Activated CD8-positive, alpha-beta memory T cell treated with anti-CD3 and anti-CD28 coated beads, Interleukin-2, amount 50 U/mL, for 24 hours (primary cell): Measurements from ENCODE around the gene MPL.

Experiments
- DNase-seq: peaks from one replicate; pipeline ENCODE4 v3.0.0-alpha.2; 2020; ENCODE audit errors: extremely low read depth

MPL gene

DNA sequence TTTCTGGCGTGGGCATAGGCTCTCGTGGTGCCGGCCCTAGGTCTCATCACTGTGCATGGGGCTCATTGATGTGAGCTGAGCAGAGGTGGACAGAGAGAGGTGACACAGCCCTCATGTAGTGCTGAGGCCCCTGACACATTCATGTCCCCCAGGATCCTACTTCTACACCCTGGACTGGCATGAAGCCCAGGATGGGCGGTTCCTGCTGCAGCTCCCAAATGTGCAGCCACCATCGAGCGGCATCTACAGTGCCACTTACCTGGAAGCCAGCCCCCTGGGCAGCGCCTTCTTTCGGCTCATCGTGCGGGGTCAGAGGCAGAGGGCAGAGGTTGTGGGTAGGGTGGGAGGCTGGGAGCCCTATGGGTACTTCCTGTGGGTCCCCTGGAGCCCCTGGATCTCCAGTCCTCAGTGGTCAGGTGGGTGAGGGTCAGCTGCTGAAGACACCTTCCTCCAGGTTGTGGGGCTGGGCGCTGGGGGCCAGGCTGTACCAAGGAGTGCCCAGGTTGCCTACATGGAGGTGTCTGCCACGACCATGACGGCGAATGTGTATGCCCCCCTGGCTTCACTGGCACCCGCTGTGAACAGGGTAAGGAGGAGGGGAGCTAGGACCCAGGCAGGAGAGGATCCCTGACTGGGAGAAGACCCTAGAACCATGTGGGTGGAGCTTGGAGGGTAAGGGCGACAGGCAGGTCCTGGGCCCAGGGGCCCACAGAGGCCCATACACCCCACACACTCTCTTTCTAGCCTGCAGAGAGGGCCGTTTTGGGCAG is 30.7 kb upstream of the MPL start:
- no peak for DNase-seq

DNA sequence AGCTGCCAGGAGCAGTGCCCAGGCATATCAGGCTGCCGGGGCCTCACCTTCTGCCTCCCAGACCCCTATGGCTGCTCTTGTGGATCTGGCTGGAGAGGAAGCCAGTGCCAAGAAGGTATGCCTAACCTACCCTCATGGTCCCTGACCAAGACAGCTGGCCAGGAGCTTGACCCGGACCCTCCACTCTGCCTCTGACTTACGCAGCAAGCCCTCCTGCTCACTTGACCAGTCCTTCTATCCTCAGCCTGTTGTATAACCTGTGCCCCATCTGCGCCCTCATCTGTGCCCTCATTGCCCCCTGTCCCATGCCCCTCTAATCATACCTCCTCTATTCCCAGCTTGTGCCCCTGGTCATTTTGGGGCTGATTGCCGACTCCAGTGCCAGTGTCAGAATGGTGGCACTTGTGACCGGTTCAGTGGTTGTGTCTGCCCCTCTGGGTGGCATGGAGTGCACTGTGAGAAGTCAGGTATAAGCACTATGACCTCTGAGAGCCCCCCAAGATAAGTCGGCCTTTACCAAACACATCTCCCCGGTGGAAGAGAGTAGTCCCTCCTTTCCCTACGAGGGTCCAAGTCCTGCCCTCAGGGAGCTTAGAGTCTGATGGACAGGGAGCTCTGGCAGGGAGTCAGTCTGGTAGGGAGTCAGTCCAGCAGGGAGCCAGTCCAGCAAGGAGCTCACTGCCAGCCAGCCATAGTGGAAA is 30.0 kb upstream of the MPL start:
- no peak for DNase-seq

DNA sequence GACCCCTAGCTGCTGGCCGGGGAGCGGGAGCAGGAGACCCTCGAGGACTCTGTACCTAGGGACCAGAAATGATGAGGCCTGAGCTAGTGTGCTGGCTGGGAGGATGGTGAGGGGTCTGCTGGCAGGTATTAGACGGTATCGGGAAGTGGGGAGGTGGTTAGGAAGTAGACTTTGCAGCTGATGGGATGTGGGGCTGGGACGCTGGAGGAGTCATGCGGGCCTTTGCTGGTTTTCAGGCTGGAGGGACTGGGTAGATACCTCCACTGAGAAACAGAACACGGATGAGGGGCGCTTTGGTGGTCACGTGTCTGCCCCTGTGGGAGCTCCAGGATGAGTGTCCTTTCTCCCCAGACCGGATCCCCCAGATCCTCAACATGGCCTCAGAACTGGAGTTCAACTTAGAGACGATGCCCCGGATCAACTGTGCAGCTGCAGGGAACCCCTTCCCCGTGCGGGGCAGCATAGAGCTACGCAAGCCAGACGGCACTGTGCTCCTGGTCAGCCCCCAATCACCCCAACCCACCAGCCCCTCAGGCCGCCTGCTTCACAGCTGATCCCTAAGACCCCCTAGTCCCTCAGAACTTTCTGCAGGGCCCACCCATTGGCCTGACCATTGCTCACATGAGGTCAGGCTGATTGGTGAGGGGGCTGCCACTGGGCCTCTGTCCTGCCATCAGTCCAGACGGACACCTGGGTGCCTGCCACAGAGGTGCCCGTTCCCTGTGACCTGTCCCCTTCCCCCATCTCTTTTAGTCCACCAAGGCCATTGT is 28.8 kb upstream of the MPL start:
- no peak for DNase-seq

DNA sequence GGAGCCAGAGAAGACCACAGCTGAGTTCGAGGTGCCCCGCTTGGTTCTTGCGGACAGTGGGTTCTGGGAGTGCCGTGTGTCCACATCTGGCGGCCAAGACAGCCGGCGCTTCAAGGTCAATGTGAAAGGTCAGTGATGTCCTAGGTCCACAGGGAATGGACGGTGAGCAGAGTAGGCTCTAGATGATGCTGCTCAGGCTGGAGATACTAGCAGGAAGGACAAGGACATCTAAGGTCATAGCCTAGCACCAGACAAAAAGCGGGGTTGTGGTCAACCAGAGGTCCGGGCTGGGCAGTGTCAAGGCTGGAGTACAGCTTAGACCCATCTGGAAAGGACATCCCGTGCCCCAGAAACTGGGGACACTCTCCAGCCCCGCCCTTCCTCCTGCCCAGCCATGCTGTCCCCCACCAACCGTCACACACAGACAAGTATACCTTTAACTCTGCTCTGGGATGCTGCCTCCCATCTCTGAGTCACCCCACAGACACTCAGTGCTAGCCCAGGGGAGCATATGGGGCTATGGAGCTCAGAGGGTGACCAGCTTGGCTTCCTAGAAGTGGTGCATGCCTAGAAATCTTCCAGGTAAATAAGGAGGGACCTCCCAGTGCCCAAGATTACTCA is 28.1 kb upstream of the MPL start:
- DNase-seq, result no peak

DNA sequence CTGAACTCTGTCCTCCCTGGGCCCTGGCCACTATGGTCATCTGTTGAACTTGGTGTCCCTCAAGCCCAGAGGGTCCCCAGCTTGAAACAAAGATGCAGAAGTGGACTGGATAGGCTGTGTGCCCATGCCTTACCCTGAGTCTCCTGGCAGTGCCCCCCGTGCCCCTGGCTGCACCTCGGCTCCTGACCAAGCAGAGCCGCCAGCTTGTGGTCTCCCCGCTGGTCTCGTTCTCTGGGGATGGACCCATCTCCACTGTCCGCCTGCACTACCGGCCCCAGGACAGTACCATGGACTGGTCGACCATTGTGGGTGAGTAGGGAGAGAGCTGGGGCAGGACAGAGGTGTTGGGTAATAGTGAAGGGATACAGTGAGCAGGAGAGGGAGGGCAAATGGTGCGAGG is 26.1 kb upstream of the MPL start:
- DNase-seq, result no peak

DNA sequence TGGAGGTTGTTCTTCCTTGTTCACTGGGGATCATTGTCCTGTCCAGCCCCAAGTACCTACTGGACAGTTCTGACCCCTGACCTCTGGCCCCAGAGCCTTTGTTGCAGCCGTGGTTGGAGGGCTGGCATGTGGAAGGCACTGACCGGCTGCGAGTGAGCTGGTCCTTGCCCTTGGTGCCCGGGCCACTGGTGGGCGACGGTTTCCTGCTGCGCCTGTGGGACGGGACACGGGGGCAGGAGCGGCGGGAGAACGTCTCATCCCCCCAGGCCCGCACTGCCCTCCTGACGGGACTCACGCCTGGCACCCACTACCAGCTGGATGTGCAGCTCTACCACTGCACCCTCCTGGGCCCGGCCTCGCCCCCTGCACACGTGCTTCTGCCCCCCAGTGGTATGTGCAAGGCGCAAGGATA is 25.4 kb upstream of the MPL start:
- DNase-seq, result no peak

DNA sequence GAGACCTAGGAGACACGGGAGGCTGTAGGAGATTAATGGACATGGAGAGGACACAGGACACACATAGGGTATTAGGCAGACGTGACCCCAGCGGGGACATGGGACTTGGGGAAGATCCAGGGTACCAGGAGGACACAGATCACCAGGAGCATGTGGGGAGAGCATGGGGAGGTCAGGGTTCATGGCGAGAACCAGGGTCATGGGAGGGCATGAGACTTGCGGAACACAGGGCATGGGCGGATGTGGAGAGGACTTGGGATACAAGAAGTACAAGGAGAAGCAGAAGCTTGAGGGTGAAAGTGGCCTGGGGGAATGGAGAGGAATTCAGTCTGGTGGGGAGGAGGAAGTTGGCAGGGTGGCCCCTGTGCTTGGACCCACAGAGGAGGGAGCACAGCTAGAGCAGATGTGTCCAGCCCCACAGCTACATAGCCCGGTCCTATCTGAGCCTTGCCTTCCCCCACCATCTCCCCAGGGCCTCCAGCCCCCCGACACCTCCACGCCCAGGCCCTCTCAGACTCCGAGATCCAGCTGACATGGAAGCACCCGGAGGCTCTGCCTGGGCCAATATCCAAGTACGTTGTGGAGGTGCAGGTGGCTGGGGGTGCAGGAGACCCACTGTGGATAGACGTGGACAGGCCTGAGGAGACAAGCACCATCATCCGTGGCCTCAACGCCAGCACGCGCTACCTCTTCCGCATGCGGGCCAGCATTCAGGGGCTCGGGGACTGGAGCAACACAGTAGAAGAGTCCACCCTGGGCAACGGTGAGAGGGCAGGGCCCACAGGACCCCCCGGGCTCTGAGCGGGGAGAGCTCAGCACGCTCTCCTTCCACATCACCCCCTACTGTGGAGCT is 24.7 kb upstream of the MPL start:
- DNase-seq, result no peak

DNA sequence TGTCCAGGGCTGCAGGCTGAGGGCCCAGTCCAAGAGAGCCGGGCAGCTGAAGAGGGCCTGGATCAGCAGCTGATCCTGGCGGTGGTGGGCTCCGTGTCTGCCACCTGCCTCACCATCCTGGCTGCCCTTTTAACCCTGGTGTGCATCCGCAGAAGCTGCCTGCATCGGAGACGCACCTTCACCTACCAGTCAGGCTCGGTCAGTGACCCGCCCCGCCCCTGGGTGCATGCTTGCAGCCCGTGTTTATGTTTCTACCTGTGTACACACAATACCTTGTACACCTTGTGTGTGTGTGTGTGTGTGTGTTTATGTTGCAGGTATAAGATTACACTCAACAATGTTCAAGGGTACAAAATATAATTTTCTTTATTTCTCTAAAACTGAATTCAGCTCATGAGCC is 23.8 kb upstream of the MPL start:
- DNase-seq, result no peak

DNA sequence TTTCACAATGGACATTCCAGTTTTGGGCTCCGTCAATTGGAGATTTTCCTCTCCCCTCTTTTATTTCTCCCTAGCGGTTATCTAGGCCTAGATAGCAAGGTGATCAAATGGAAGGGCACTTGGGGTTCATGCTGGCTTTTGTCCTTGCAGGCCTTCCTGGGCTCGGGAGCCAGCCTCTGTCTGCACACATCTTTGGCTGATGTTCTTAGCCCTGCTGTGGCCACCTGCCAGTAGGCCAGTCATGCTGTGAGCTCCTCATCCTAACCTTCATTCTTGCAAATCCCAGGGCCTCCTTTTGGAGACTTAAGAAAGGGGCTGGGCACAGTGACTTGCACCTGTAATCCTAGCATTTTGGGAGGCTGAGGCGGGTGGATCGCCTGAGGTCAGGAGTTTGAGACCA is 23.4 kb upstream of the MPL start:
- no peak for DNase-seq

DNA sequence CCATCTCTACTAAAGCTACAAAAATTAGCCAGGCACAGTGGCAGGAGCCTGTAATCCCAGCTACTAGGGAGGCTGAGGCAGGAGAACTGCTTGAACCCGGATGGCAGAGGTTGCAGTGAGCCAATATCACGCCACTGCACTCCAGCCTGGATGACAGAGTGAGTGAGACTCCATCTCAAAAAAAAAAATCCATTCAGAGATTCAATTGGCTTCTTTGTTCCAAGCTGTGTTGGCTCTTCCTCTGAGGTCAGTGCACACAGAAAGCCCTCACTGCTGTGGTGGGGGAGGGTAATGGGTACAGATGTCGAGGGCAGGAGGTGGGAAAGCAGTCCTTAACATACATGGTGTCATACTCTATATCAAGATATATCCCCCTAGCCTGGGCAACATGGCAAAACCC is 22.1 kb upstream of the MPL start:
- DNase-seq, result no peak

DNA sequence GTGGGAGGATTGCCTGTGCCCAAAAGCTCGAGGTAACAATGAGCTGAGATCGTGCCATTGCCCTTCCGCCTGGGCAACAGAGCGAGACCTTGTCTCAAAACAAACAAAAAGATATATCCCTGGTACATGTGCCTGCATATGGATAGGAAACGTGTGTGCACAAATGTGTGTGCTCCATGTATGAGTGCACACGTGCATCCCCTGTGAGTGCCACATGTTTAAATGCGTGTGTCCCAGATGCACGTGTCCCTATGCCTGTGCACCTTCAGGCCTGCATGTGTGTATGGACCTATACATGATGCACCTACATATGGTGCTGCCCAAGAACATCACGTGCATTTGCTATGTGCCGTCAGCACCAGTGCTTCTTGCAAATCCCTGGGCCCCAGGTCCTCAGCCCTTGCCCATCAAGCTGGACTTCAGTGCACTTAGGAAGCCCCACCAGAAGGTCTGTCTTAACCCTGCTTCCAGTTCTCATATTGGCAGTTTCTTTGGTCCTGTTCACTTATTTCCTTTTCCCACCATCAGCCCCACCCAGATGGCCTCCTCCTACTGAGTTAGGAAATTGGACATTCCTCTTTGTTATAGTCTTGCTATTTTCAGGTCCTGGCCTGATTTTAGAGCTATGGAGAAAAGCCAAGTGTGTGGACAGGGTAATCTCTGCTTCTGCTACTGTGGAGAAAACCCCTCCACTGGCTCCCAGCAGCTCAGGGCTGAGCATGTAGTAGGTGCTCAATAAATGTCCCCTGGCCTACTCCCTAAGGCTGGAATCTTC is 21.5 kb upstream of the MPL start:
- DNase-seq, result no peak

DNA sequence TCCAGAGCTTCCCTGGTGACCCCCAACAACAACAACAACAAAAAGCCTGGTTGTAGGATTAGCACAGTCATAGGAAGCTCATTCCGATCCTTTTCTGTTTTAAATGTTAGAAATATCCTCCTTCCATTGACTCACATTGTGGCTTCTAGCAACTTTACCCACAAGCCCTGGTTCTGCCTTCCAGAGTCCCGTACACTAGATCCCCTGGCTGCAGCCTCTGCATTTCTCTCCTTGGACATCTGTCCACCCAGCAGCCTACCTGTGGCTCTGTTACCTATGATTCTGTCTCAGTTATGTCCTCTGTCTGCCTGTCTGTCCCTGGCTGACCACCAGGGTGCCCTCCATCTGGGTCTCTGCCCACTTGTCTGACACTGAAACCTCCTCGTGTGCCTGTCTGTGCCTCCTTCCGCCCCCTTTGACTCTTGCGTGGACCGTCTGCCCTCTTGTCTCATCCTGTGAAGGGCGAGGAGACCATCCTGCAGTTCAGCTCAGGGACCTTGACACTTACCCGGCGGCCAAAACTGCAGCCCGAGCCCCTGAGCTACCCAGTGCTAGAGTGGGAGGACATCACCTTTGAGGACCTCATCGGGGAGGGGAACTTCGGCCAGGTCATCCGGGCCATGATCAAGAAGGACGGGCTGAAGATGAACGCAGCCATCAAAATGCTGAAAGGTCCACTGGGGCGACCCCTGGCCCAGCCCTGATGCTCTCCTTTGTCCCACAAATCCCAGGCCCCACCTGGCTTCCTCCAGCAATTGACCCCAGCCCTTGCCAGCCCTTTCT is 20.7 kb upstream of the MPL start:
- DNase-seq, result no peak

DNA sequence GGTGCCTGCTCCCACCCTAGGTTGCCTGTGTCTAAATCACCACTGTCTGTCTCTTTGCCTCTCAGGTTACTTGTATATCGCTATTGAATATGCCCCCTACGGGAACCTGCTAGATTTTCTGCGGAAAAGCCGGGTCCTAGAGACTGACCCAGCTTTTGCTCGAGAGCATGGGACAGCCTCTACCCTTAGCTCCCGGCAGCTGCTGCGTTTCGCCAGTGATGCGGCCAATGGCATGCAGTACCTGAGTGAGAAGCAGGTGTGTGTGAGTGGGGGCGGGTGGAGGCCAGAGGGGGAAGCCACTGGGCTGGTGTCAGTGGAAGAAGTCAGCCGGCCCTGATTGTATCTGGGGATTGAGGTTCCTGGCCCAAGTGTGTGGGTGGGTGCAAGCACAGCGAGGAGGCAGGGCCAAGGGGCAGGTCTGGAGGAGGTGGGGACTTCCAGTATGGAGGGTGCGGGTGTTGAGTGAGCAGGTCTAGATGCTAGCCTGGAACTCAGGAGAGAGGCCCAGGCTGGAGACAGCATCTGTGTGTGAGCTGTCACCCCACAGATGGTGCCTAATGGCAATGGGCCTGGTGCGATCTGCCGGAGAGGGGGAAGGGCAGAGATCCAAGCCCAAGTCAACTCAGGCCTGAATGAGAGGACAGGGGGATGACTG is 19.7 kb upstream of the MPL start:
- DNase-seq, result no peak

DNA sequence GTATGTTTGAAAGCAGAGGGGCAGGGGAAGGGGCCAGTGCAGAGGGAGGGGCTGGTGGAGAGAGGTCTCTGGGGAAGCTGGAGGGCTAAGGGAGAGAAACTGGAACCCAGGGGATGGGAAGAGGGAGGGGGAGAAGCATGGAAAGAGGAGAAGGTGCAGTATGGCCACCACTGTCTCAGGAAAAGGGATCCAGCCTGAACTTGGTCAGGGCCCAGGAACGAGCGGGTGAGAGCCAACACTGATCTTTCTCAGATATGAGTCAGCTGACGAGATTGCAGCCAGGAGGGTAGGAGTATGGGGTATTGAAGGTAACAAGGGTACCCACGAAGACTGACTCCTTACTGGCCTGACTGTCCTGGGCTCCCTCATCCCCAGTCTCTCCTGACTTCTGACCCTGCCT is 18.8 kb upstream of the MPL start:
- DNase-seq, result no peak

DNA sequence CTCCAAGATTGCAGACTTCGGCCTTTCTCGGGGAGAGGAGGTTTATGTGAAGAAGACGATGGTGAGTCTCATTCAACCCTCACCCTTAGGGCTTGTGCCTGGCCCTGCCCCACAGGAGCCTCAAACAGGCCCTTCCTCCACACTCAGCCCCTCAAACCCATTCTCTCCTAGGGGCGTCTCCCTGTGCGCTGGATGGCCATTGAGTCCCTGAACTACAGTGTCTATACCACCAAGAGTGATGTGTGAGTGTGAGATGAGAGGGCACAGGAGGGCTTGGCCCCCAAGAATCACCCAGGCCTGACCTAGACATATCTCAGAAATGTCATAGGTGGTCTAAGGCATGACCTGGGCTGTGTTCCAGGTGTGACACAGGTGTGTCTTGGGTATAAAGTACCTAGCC is 18.3 kb upstream of the MPL start:
- no peak for DNase-seq

DNA sequence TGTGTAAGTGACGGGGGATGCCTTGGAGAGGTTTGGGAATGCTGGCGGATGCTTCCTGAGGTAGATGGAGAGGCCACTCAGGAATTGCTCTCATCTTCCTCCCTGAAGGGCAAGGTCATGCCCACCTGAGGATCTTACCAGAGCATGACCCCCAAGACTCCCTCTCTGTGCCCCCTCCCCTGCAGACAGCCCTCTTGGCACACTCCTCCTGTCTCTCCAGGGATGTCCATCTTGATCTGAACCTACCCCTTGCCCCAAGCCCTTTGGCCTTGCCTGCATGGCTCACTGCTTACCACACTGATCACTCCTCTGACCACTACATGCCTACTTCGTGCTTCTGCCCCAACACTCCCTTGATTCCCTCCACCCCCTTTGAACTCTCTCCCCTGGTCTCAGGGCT is 17.9 kb upstream of the MPL start:
- no peak for DNase-seq

DNA sequence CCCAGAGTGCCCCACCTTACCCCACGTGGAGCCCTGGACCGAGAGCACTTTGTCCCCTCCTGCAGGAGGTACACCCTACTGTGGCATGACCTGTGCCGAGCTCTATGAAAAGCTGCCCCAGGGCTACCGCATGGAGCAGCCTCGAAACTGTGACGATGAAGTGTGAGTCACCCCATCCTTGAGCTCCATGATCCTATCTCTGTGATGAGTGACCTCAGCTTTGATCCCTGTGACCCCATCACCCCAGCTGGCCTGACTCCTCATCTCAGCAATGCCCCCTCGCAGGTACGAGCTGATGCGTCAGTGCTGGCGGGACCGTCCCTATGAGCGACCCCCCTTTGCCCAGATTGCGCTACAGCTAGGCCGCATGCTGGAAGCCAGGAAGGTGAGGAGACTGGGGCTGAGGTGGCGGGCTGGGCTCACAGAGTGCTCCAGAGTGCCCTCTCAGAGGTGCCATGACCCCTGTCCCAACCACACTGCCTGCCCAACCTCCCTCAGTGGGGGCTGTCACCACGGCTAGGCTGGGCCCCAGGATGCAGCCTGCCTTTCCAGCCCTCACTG is 16.2 kb upstream of the MPL start:
- DNase-seq, result no peak

DNA sequence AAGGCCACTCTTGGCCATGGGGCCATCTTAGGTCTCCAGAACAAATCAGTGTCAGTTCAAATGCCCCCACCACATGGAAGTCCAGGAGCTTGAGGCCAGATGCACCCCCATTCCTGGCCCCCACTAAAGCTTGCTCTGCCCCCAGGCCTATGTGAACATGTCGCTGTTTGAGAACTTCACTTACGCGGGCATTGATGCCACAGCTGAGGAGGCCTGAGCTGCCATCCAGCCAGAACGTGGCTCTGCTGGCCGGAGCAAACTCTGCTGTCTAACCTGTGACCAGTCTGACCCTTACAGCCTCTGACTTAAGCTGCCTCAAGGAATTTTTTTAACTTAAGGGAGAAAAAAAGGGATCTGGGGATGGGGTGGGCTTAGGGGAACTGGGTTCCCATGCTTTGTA is 15.1 kb upstream of the MPL start:
- DNase-seq, result no peak

DNA sequence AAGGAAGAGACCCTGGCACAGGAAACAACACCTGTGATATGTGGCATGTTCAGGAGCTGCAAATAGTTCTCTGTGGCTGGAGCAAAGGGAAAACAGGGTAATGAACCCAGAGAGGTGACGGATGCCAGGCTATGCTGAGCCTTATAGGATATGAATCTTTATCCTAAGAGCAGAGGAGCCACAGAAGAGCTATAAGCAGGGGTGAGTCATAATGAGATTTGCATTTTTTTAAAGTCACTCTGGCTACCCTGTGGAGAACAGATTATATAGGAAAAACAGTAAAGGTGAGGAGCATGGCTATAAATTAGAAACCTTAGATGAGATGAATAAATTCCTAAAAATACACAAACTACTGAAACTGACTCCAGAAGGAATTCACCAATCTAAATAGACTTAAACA is 12.8 kb upstream of the MPL start:
- DNase-seq, result no peak
